HL-60 (cell line): ENCODE data around the gene BCL3.

Source experiments
- DNase-seq, 2 experiments: peaks; one replicate each; pipeline ENCODE4 v3.0.0-alpha.2; 2010 to 2020; ENCODE audit warnings: low read depth in 1 of 2, low spot score in 1 of 2
- H3K27ac ChIP-seq: fragments of 250-450 bp; sonication (Bioruptor Pico); replicated peaks from 2 replicates; pipeline ENCODE4 v1.5.1; 2020; ENCODE audit warnings: mild to moderate bottlenecking, moderate library complexity
- H3K27me3 ChIP-seq: fragments of 250-450 bp; sonication (Bioruptor Pico); 2 replicates; pipeline ENCODE4 v1.5.1; 2021; ENCODE audit warnings: mild to moderate bottlenecking, moderate library complexity; ENCODE audit not compliant: insufficient read depth, poor library complexity, severe bottlenecking
- H3K4me3 ChIP-seq: replicated peaks from 2 replicates; pipeline ENCODE4 v1.5.1; 2011; ENCODE audit warnings: mild to moderate bottlenecking, control low read depth, low read length; ENCODE audit not compliant: insufficient read depth
- CTCF ChIP-seq: IDR thresholded peaks from one replicate; pipeline ENCODE4 v1.5.1; 2011; ENCODE audit warnings: low read length, control low read depth, inconsistent platforms; ENCODE audit not compliant: insufficient read depth
- GABPA ChIP-seq: IDR thresholded peaks from 2 replicates; pipeline ENCODE4 v1.6.1; 2012; ENCODE audit warnings: low read depth
- POLR2AphosphoS5 ChIP-seq: IDR thresholded peaks from 2 replicates; pipeline ENCODE4 v1.6.1; 2012; ENCODE audit warnings: low read depth
- REST ChIP-seq: IDR thresholded peaks from 2 replicates; pipeline ENCODE4 v1.6.1; 2012; ENCODE audit warnings: low read depth; ENCODE audit not compliant: insufficient replicate concordance
- SPI1 ChIP-seq: IDR thresholded peaks from 2 replicates; pipeline ENCODE4 v1.6.1; 2012; ENCODE audit warnings: low read depth, mild to moderate bottlenecking, borderline replicate concordance

The BCL3 gene

GRCh38 chr19:44795398-44795987 is 47.0 kb downstream of the BCL3 start:
- H3K27ac ChIP-seq, result no peak overlapping the region
- DNase-seq, result no peak
- H3K4me3 ChIP-seq, result no peak overlapping the region
- TF ChIP-seq CTCF, result no peak
- TF ChIP-seq POLR2AphosphoS5, result no peak
- no peak for TF ChIP-seq REST
- no peak for TF ChIP-seq SPI1
- TF ChIP-seq GABPA, result no peak
- no peaks in the 10 kb centered on the region for H3K27me3 ChIP-seq

GRCh38 chr19:44796701-44797115 is 48.2 kb downstream of the BCL3 start:
- H3K27me3 ChIP-seq, result no peaks in the 10 kb centered on the region
- DNase-seq, result no peak
- H3K27ac ChIP-seq, result no peak overlapping the region
- TF ChIP-seq CTCF (no peak), REST (no peak), SPI1 (no peak), POLR2AphosphoS5 (no peak), GABPA (no peak)
- H3K4me3 ChIP-seq, result no peak overlapping the region

- no peak for TF ChIP-seq GABPA
- no peak for TF ChIP-seq CTCF
- no peak for TF ChIP-seq REST
- no peak for TF ChIP-seq SPI1
- TF ChIP-seq POLR2AphosphoS5, result no peak
- Histone ChIP-seq H3K4me3 (no peak overlapping the region), H3K27me3 (no peaks in the 10 kb centered on the region), H3K27ac (no peak overlapping the region)
- no peak for DNase-seq
Measured at GRCh38 chr19:44799627-44800346, 51.3 kb downstream of the BCL3 start.
